Stimulated activated CD4-positive, alpha-beta T cell treated with anti-CD3 and anti-CD28 coated beads, Interleukin-15, amount 100 ng/mL, for 1 hour (primary cell): Measurements from ENCODE around the gene NEIL1.
"Not testable (repeated sequence)": the region's sequence is repeated elsewhere in the genome, so short reads cannot be mapped to it uniquely, and the experiment has no call there.

Experiments used
- DNase-seq, 2 donors: peaks; one replicate each; pipeline ENCODE4 v3.0.0-alpha.2; 2020; ENCODE audit warnings: low read depth in 1 of 2, low spot score in 1 of 2

NEIL1 gene

GRCh38 chr15:75332093-75332492, 14.7 kb upstream of the NEIL1 start:
- not testable (repeated sequence) for DNase-seq

- not testable (repeated sequence) for DNase-seq
These were observed 13.0 kb upstream of the NEIL1 start for GRCh38 chr15:75333654-75334419.

GRCh38 chr15:75335313-75335704, 11.5 kb upstream of the NEIL1 start:
- no peak for DNase-seq

GRCh38 chr15:75335705-75336355, 11.0 kb upstream of the NEIL1 start, which contains the start of gene COMMD4:
TSS of gene COMMD4 (plus strand) at chr15:75336063. CDS start at chr15:75336090, 27 bp downstream.
- peak; percentile 30 to 71 for DNase-seq

GRCh38 chr15:75338661-75339240, 8.1 kb upstream of the NEIL1 start:
- DNase-seq, result no peak

DNA sequence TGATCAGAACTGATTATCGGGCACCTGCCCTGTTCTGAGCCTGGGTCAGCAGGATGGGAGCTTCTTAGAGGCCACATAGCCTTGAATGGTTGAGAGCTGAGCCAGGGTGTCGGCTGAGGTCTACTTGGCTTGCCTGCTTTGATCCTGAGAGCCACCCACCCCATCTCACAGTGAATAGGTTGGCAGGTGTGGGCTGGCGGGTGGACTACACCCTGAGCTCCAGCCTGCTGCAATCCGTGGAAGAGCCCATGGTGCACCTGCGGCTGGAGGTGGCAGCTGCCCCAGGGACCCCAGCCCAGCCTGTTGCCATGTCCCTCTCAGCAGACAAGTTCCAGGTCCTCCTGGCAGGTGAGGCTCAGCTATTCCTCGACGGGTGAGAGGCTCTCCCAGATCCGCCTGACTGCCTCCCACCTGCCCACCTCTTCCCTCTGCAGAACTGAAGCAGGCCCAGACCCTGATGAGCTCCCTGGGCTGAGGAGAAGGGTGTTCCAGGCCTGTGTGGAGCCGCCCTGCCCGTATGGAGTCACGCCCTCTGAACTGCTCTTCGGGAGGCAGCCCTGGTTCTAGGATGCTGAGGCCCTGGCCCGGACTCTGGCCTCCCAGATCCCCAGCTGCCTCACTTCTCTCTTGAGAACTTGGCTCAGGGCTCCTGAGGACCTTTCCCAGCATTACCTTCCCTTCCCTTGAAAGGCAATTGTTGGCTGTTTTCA, 7.2 kb upstream of the NEIL1 start:
- DNase-seq, result no peak

- DNase-seq, result no peak
These were observed 4.6 kb upstream of the NEIL1 start for GRCh38 chr15:75342221-75342620.

- DNase-seq, result not testable (repeated sequence)
These were observed 2.9 kb upstream of the NEIL1 start for GRCh38 chr15:75343953-75344352.

- DNase-seq, result peak in 1 of 2 donors; percentile 35
These were observed 589 bp downstream of the NEIL1 start for GRCh38 chr15:75347222-75348033.

- DNase-seq, result no peak
These were observed 1.3 kb downstream of the NEIL1 start for GRCh38 chr15:75348034-75348561.

GRCh38 chr15:75348562-75349350, 1.9 kb downstream of the NEIL1 start:
- DNase-seq, result no peak

DNA sequence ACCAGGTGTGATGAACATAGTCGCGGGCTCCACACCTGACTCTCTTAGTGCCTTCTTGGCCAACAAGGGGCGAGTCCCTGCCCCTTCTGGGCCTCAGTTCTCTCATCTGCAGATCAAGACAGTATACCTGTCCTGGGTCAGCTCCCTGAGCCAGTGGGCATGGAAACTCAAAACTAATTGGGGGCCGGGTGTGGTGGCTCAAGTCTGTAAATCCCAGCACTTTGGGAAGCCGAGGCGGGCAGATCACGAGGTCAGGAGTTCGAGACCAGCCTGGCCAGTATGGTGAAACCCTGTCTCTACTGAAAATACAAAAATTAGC, 2.5 kb downstream of the NEIL1 start:
- not testable (repeated sequence) for DNase-seq

DNA sequence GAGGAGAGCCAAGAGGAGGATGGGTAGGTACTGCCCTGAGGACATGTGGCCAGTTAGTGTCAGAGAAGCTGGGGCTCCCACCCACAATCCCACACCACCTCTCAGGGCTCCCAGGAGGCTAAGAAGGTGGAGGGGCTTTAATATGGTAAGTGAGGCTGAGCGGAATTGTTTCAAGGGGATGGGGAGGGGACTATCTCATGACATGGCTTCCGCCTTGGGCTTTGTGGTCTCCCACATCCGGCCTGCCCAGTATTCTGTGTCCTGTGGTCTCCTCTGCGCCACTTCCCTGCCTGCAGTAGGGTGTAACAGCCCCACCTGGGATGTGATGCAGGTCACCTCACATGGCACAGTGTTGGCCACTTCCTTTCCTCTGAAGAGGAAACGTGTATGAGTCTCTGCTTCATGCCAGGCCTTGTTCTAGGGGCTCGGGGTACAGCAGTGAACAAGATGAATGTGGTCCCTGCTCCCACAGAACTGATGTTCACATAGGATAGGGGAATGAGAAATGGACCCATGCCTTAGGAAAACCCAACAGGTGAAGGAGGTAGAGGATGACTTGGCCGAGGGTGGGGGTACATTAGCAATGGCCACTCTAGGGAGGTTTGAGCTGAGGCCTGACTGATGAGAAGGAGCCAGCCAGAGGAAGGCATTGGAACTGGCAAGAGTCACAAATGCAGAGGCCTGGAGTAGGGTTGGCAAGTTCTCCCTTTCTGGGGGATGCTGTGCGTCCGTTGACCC, 3.2 kb downstream of the NEIL1 start:
- DNase-seq, result peak in 1 of 2 donors; percentile 45

GRCh38 chr15:75350601-75351361, 3.9 kb downstream of the NEIL1 start:
- no peak for DNase-seq

GRCh38 chr15:75352186-75353080, 5.6 kb downstream of the NEIL1 start:
- DNase-seq, result no peak

GRCh38 chr15:75353604-75354003, 6.8 kb downstream of the NEIL1 start:
- DNase-seq, result no peak

DNA sequence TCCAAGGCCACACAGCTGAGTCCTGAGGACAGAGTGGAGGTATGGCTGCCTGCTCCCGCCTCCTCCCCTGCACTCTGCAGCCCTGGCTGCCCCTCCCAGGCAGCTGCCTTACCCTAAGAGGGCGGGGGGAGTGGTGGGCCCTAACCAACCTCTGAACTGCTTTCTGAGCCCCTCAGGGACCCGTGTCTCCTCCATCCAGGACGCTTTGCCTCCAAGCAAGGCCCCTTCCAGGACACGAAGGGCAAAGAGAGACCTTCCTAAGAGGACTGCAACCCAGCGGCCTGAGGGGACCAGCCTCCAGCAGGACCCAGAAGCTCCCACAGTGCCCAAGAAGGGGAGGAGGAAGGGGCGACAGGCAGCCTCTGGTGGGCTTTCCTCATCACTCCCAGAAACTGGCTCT, 7.6 kb downstream of the NEIL1 start:
- DNase-seq, result no peak
